Fibroblast of skin of scalp (primary cell): ENCODE data around the gene SH3PXD2B. TPM values are rescaled to one million over a fixed set of nuclear protein-coding genes. Genes with fewer than 3 reads are reported as not detected.

Experiments used
- DNase-seq: peaks from one replicate; pipeline ENCODE4 v3.0.0-alpha.2; 2013
- polyA plus RNA-seq, 2 experiments: library from polyadenylated mRNA; unstranded; fragments of 120-200 nt; gene quantifications; one replicate each; pipeline ENCODE4 v1.2.1, GENCODE V29; 2013; ENCODE audit not compliant: insufficient read length in 2 of 2

The SH3PXD2B gene
- polyA plus RNA-seq (2013, experiment 1 of 2; ENCODE audit: insufficient read length), result 75.5 TPM
- 76.4 TPM for polyA plus RNA-seq (2013, experiment 2 of 2; ENCODE audit: insufficient read length)

GRCh38 chr5:172454358-172455086 is at the start of gene SH3PXD2B:
TSS of gene SH3PXD2B (minus strand) at chr5:172454525. CDS start at chr5:172454352, 173 bp downstream.
- peak; percentile 75 for DNase-seq

GRCh38 chr5:172502969-172503368 is 48.6 kb upstream of the SH3PXD2B start:
- no peak for DNase-seq

- no peak for DNase-seq
These were observed 48.1 kb upstream of the SH3PXD2B start for GRCh38 chr5:172502410-172502809.

GRCh38 chr5:172501708-172502320 is 47.5 kb upstream of the SH3PXD2B start:
- no peak for DNase-seq

GRCh38 chr5:172499287-172499686 is 45.0 kb upstream of the SH3PXD2B start:
- no peak for DNase-seq

GRCh38 chr5:172498431-172499129 is 44.3 kb upstream of the SH3PXD2B start:
- no peak for DNase-seq

GRCh38 chr5:172497591-172498255 is 43.4 kb upstream of the SH3PXD2B start:
- DNase-seq, result no peak

GRCh38 chr5:172496671-172497371 is 42.5 kb upstream of the SH3PXD2B start:
- DNase-seq, result peak; percentile 88

- no peak for DNase-seq
These were observed 40.5 kb upstream of the SH3PXD2B start for GRCh38 chr5:172494630-172495505.

GRCh38 chr5:172493906-172494305 is 39.6 kb upstream of the SH3PXD2B start:
- DNase-seq, result no peak

GRCh38 chr5:172493461-172493860 is 39.1 kb upstream of the SH3PXD2B start:
- no peak for DNase-seq

GRCh38 chr5:172493002-172493401 is 38.7 kb upstream of the SH3PXD2B start:
- DNase-seq, result no peak

- no peak for DNase-seq
These were observed 37.9 kb upstream of the SH3PXD2B start for GRCh38 chr5:172492097-172492840.

- DNase-seq, result no peak
These were observed 37.2 kb upstream of the SH3PXD2B start for GRCh38 chr5:172491481-172491880.

GRCh38 chr5:172490514-172491461 is 36.5 kb upstream of the SH3PXD2B start:
- DNase-seq, result no peak

GRCh38 chr5:172488221-172488620 is 33.9 kb upstream of the SH3PXD2B start:
- DNase-seq, result no peak

- DNase-seq, result no peak
These were observed 33.3 kb upstream of the SH3PXD2B start for GRCh38 chr5:172487671-172488070.

- no peak for DNase-seq
These were observed 32.6 kb upstream of the SH3PXD2B start for GRCh38 chr5:172486912-172487311.

GRCh38 chr5:172486451-172486850 is 32.1 kb upstream of the SH3PXD2B start:
- DNase-seq, result no peak
